Prostate gland (tissue), 2 donors: Measurements from ENCODE around the gene RNF144B. TPM values are rescaled to one million over a fixed set of nuclear protein-coding genes. Genes with fewer than 3 reads are reported as not detected.

Experiments used
- DNase-seq: peaks from one replicate; pipeline ENCODE4 v3.0.0-alpha.2; 2019; ENCODE audit warnings: low spot score
- H3K27ac ChIP-seq, 2 donors: fragments of 200-600 bp; sonication (generic); 2 replicates each; pipeline ENCODE4 v1.5.1; 2017 to 2019
- H3K27me3 ChIP-seq: fragments of 200-600 bp; sonication (generic); replicated peaks from 2 replicates; pipeline ENCODE4 v1.5.1; 2019; ENCODE audit not compliant: insufficient read depth
- H3K36me3 ChIP-seq, 2 donors: fragments of 200-600 bp; sonication (generic); 1 replicate in 1 of 2; 2 replicates in 1 of 2; pipeline versions ENCODE4 v1.5.1 to v1.8.1; 2017 to 2019
- H3K4me1 ChIP-seq: fragments of 200-600 bp; sonication (generic); replicated peaks from 2 replicates; pipeline ENCODE4 v1.5.1; 2019
- H3K4me3 ChIP-seq, 2 donors: fragments of 200-600 bp; sonication (generic); 2 replicates each; pipeline ENCODE4 v1.5.1; 2017 to 2019
- H3K9me3 ChIP-seq: fragments of 200-600 bp; sonication (generic); 2 replicates; pipeline ENCODE4 v1.5.1; 2017
- POLR2A ChIP-seq: fragments of 450-650 bp; IDR thresholded peaks from one replicate; pipeline ENCODE4 v1.6.1; 2016; ENCODE audit warnings: antibody characterized with exemption, mild to moderate bottlenecking
- POLR2AphosphoS5 ChIP-seq: sonication (generic); formaldehyde crosslinking; IDR thresholded peaks from one replicate; pipeline ENCODE4 v1.6.1; 2017; ENCODE audit warnings: antibody characterized with exemption
- WGBS: methylation state at CpG from one replicate; pipeline ENCODE4 v1.1.5; 2018; 5-methylcytosine and 5-hydroxymethylcytosine counted together
- intact Hi-C: fragments of 100-400 bp; cut with DNase I; formaldehyde crosslinking; loops from one replicate; pipeline ENCODE4 v1.14.2; 2022
- total RNA-seq, 2 donors: library from RNA; depleted of rRNA; stranded (reverse); fragments of >200 nt; gene quantifications; one replicate each; pipeline ENCODE4 v1.1.0, GENCODE V29; 2016
- TF ChIP-seq, protein P1 (sequence below), 4 experiments: fragments of 200-600 bp in 2 of 4; fragments of 450-650 bp in 2 of 4; sonication (generic) in 2 of 4; IDR thresholded peaks; 1 replicate in 3 of 4; 2 replicates in 1 of 4; pipeline ENCODE4 v1.5.1; 2016 to 2019; ENCODE audit warnings: antibody characterized with exemption in 4 of 4, mild to moderate bottlenecking in 2 of 4, moderate library complexity in 2 of 4

Gene RNF144B
- total RNA-seq, 2 donors from 2014 or later: 25.3 to 50.8 TPM

DNA sequence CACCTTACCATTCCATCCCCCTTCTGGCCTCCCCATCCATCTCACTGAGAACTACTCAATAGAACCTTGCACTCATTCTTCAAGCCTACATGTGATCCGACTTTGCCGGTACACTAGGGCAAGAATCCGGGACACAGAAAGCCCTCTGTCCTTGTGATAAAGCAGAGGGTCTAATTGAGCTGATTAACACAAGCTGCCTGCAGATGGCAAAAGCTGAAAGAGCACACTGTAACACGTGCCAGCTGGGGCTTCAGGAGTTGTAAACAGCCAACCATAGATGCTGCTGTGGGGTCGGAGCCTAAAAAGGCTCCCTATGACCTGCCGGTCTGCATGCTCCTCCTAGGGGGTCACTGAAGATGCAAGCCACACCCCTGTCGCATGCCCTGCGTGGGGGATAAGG, 124.1 kb downstream of the RNF144B start:
- no peak for TF ChIP-seq POLR2AphosphoS5
- TF ChIP-seq, protein P1, sequence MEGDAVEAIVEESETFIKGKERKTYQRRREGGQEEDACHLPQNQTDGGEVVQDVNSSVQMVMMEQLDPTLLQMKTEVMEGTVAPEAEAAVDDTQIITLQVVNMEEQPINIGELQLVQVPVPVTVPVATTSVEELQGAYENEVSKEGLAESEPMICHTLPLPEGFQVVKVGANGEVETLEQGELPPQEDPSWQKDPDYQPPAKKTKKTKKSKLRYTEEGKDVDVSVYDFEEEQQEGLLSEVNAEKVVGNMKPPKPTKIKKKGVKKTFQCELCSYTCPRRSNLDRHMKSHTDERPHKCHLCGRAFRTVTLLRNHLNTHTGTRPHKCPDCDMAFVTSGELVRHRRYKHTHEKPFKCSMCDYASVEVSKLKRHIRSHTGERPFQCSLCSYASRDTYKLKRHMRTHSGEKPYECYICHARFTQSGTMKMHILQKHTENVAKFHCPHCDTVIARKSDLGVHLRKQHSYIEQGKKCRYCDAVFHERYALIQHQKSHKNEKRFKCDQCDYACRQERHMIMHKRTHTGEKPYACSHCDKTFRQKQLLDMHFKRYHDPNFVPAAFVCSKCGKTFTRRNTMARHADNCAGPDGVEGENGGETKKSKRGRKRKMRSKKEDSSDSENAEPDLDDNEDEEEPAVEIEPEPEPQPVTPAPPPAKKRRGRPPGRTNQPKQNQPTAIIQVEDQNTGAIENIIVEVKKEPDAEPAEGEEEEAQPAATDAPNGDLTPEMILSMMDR (IDR thresholded peaks at IDR 0.05): no peak
- no peak for TF ChIP-seq POLR2A
- Histone ChIP-seq H3K4me3 (no peak overlapping the region), H3K4me1 (no peaks in the 10 kb centered on the region), H3K27ac (no peak overlapping the region), H3K9me3 (no peaks in the 10 kb centered on the region), H3K36me3 (no peaks in the 10 kb centered on the region), H3K27me3 (no peaks in the 10 kb centered on the region)
- no peak for DNase-seq
- 86% methylated on average over 8 of the region's 8 CpGs for WGBS
- intact Hi-C loops: no loop called here

DNA sequence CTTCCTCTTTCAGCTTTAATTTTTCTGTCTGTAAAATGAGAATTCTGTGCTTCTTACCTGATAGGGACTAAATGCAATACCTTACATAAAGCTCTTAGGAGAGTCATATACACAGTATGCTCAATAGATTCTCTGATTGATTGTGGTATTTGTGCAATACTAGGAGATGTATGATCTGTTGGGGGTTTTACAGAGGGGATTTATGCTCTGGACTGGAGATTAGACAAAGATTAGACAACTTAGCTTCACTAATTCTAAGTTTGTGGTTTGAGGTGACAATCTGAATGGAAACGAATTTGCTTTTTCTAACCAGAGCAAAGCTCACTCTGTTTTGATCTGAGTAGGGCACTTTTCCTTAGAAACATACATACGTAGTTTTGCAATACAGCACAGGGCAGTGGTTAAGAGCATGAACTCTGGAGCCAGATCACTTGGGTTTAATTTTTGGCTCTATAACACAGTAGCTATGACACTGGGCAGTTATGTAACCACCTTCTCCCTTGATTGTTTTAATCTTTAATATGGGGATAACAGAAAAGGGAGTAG, 126.2 kb downstream of the RNF144B start:
- H3K4me1 ChIP-seq: no peaks in the 10 kb centered on the region
- intact Hi-C loops: no loop called here
- no peaks in the 10 kb centered on the region for H3K9me3 ChIP-seq
- DNase-seq: no peak
- H3K27ac ChIP-seq: no peak overlapping the region
- H3K27me3 ChIP-seq: no peaks in the 10 kb centered on the region
- H3K4me3 ChIP-seq: no peak overlapping the region
- TF ChIP-seq POLR2AphosphoS5: no peak
- TF ChIP-seq POLR2A: no peak
- TF ChIP-seq, protein P1 (IDR thresholded peaks at IDR 0.05): no peak
- no peaks in the 10 kb centered on the region for H3K36me3 ChIP-seq
- WGBS: 86% methylated on average over 2 of the region's 2 CpGs

DNA sequence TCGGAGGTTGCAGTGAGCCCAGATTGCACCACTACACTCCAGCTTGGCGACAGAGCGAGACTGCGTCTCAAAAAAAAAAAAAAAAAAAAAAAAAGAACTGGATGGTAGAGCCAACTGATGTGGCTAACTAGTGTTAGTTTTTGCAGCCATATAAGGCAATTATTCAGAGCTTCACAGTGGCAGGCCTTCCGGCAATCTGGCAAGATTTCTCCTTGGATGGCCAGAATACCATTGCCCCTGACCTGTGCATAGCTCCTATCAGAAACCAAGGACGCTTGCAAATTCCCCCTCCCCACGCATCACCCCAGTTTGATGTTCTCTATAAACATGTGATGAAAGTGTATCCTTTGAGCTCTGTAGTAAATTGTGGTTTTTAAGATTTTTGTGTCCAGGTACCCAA, 127.0 kb downstream of the RNF144B start:
- H3K4me3 ChIP-seq: no peak overlapping the region
- intact Hi-C loops: no loop called here
- WGBS: 91% methylated on average over 7 of the region's 7 CpGs
- TF ChIP-seq POLR2AphosphoS5: no peak
- TF ChIP-seq POLR2A: no peak
- TF ChIP-seq, protein P1 (IDR thresholded peaks at IDR 0.05): no peak
- H3K9me3 ChIP-seq: no peaks in the 10 kb centered on the region
- H3K27me3 ChIP-seq: no peaks in the 10 kb centered on the region
- H3K4me1 ChIP-seq: no peaks in the 10 kb centered on the region
- H3K27ac ChIP-seq: no peak overlapping the region
- no peak for DNase-seq
- H3K36me3 ChIP-seq: no peaks in the 10 kb centered on the region

DNA sequence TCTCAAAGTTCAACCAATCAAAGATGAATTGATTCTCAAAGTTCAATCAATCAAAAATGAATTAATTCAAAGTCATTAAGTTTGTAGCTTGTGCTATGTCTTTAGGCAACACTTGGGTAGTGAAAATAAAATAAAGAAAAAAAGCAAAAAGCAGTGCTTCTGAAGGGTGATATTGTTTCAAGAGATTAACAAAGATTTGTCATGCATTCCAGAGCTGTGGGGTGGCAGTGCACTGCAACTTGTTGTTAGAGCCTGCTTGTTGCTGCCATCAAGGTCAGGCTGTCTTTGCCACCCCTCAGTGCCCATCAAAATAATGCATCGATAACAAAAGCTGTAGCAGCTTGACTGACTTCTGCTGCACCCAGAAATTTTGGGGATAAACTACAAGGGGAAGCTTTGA, 128.6 kb downstream of the RNF144B start:
- no peak for DNase-seq
- 71% methylated on average over 1 of the region's 1 CpG for WGBS

More for the DNA sequence above, 128.6 kb downstream of the RNF144B start:
- H3K36me3 ChIP-seq: no peaks in the 10 kb centered on the region
- H3K27me3 ChIP-seq: no peaks in the 10 kb centered on the region
- H3K27ac ChIP-seq: no peak overlapping the region
- intact Hi-C loops: no loop called here
- no peaks in the 10 kb centered on the region for H3K9me3 ChIP-seq
- no peaks in the 10 kb centered on the region for H3K4me1 ChIP-seq
- no peak for TF ChIP-seq POLR2AphosphoS5
- TF ChIP-seq, protein P1 (IDR thresholded peaks at IDR 0.05): no peak
- TF ChIP-seq POLR2A: no peak
- no peak overlapping the region for H3K4me3 ChIP-seq

Other genes starting within 250 kb of the RNF144B start
- 10 to 100 TPM; 19.4 to 21.4 TPM for gene TPMT, start 232.3 kb upstream of the RNF144B start, total RNA-seq
- gene KDM1B, start 231.9 kb upstream of the RNF144B start, total RNA-seq: 10 to 100 TPM; 11.0 to 31.8 TPM
- gene DEK, start 122.8 kb upstream of the RNF144B start, total RNA-seq: 100 to 1,000 TPM in 1 of 2 donors, 10 to 100 TPM in 1; 74.1 to 133 TPM